CD4-positive, alpha-beta T cell treated with Interleukin-12 subunit alpha and Interleukin-12 subunit beta, for 1 hour (primary cell): ENCODE data around the gene UBAC2.
A peak's percentile ranks its signal among the peaks of the same experiment; 100 is the strongest.
"Not testable (repeated sequence)": the region's sequence is repeated elsewhere in the genome, so short reads cannot be mapped to it uniquely, and the experiment has no call there.

Source experiments
- DNase-seq: peaks from one replicate; pipeline ENCODE4 v3.0.0-alpha.2; 2020

UBAC2 gene

GRCh38 chr13:99190147-99190985 lies 10.3 kb upstream of the UBAC2 start:
- no peak for DNase-seq

- DNase-seq = no peak
Measured at GRCh38 chr13:99191336-99191899, 9.2 kb upstream of the UBAC2 start.

GRCh38 chr13:99191900-99192399 lies 8.7 kb upstream of the UBAC2 start:
- DNase-seq = no peak

GRCh38 chr13:99192480-99192879 lies 8.2 kb upstream of the UBAC2 start:
- DNase-seq = no peak

- DNase-seq = no peak
Measured at GRCh38 chr13:99193152-99193551, 7.5 kb upstream of the UBAC2 start.

- peak; percentile 65 for DNase-seq
Measured at GRCh38 chr13:99196466-99197116, 4.1 kb upstream of the UBAC2 start.

- DNase-seq = no peak
Measured at GRCh38 chr13:99197117-99197651, 3.5 kb upstream of the UBAC2 start.

GRCh38 chr13:99199541-99200431 lies 868 bp upstream of the UBAC2 start:
- DNase-seq = no peak

- no peak for DNase-seq
Measured at GRCh38 chr13:99203601-99204579, 3.2 kb downstream of the UBAC2 start.

- no peak for DNase-seq
Measured at GRCh38 chr13:99205621-99206220, 5.1 kb downstream of the UBAC2 start.

GRCh38 chr13:99206226-99206625 lies 5.6 kb downstream of the UBAC2 start:
- no peak for DNase-seq

GRCh38 chr13:99206873-99207272 lies 6.2 kb downstream of the UBAC2 start:
- DNase-seq = no peak

GRCh38 chr13:99207511-99207910 lies 6.9 kb downstream of the UBAC2 start:
- no peak for DNase-seq

GRCh38 chr13:99208185-99208584 lies 7.5 kb downstream of the UBAC2 start:
- no peak for DNase-seq

GRCh38 chr13:99208845-99209527 lies 8.3 kb downstream of the UBAC2 start:
- no peak for DNase-seq

- not testable (repeated sequence) for DNase-seq
Measured at GRCh38 chr13:99210627-99211026, 10.0 kb downstream of the UBAC2 start.

GRCh38 chr13:99211421-99212035 lies 10.9 kb downstream of the UBAC2 start:
- DNase-seq = no peak

GRCh38 chr13:99214232-99214631 lies 13.6 kb downstream of the UBAC2 start:
- DNase-seq = no peak

- DNase-seq = no peak
Measured at GRCh38 chr13:99214731-99215130, 14.1 kb downstream of the UBAC2 start.
